ENCODE measurements around the gene CDK14.

CDK14 gene

DNA sequence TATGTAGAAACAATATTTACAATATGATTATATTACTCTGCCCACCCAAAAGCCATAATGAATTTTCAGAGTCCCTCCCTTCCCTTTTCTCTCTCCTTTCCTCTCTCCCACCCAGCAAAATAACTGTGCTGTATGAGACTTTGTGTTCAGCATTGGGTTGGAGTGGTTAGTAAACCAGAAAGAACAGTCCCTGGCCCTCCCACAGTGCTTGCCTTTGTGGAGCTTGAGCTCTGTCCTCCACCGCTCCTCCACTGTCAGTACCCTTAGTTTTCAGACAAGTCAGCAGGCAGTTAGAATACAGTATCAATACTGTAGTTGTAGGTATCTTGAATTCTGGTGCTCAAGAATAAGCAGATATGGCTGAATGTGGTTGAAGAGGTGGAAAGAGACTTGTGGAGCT lies 92.7 kb downstream of the CDK14 start:
- DNase-seq = no peak

- DNase-seq = no peak
Observed at GRCh38 chr7:90689260-90689659, 93.1 kb downstream of the CDK14 start.

DNA sequence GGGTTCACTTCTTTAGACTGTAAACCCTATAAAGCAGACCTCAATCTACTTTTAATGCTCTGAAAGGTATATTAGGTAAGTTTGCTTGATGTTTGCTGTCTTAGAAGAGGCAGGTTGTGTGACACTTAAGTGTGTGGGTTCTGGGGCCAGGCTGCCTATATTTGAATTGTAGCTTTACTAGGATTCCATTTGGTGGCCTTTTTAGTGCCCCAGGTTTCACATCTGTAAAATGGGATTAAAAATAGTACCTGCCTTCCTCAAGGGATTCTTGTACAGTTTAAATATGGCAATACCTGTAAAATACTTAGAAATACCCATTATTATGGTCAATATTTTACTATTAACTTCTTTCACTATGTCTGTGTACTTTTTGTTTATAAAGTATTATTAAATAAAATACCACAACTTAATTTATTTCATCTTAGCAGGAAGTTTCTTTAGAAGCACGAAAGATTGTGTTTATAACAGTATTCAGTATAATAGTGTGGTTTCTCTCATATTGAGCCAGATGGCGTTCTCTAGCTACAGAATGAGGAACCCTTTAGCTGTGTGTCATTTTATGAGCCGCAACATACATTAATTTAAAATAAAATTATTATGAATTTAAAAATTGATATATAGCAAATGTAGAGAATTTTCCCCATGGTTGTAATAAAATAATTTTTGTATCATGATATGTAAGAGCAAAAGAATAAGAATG lies 94.2 kb downstream of the CDK14 start:
- no peak for DNase-seq

DNA sequence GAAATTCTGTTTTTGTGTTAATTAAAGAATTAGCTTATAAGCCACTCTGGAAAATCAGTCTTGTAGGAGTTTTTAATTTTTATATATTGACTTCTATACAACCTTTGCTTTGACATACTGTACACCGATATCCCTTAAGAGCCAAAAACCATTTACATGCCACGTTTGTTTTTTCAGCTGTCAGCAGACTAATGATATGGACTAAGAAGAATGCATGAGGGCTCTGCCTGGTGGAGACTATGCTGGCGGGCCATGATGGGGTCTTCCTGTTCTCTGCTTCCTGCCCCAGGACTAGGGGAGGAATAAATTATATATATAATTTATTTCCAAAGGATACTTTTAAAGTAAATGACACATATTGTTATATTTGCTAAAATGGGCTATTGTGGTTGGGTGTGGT lies 96.3 kb downstream of the CDK14 start:
- DNase-seq = no peak

- DNase-seq = no peak
Observed at GRCh38 chr7:90692947-90693346, 96.8 kb downstream of the CDK14 start.

DNA sequence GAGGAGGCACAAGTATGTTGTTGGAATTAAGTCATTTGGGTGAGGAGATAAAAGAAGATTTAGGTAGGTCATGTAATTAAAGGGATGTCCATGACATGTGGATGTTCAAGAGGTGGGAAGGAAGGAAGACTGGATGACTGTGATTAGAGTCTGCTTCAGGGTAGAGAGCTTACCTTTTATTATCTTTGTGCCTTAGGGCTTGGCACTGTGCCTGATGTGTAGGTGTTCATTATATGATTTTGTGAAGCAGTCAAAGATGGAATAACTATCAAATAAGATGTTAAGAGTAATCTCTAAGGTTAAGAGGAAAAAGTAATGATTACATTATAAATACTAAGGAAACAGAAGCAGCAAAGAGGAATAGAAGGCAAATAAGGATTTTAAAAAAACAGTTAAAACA lies 97.8 kb downstream of the CDK14 start:
- no peak for DNase-seq

DNA sequence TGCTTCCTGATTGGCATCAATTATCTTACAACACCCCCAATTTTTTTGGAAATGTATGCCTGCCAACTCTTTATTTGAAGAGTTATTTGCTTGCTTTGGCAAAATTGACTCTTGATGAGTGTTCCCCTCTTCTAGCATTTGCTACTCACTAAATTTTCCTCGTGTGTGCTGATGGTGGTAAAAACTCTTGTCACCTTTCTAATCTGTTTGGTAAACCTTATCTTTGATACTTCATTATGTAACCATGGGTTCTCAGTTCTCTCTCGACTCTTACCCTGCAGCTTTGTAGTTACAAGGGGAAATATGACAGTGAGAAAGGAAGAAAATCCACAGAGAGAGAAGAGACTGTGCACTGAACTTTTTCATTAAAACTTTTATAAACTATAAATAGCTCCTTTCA lies 102.5 kb downstream of the CDK14 start:
- no peak for DNase-seq

GRCh38 chr7:90701021-90701420 lies 104.9 kb downstream of the CDK14 start:
- DNase-seq = no peak

DNA sequence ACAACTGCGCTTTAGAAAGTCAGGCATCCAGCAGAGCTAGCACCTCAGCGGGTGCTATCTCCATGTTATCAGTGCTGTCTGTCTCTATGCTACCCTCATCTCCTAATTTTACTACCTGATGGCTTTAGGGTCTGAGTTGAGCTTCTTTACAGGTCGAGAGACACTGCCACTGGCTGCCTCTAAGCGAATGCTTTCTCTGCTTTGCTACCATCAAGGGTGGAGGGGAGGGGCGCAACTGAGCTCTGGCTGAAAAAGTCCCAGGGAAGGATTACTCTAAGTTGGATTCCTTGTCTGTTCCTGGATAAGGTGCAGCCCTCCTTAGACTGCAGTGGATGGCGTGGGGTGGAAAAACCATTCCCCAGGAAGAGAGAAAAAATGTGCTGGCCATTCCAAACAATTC lies 105.7 kb downstream of the CDK14 start:
- DNase-seq = no peak

GRCh38 chr7:90705391-90706071 lies 109.4 kb downstream of the CDK14 start:
- no peak for DNase-seq

GRCh38 chr7:90706072-90706716 lies 110.1 kb downstream of the CDK14 start:
- DNase-seq = no peak

DNA sequence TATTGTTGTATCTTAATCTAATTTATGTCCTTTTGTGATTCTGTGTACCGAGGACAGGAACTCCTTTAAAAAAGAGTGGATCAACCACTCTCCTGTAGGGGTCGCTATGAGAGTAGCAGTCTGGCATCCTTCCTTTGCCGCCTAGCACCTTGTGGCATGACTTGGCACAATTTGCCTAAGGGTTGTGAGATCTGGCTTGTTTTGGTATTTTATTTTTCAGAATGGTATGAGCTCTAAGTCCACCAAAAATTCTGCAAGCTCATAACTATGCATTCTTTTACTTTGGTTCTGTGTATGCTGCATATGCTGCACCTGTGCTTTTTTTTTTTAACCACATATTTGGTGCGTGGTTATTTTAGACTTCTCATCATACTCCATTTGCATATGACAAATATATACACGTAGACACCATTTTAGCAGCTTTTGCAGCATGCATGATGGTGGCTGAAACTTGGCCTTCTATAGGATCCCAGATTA lies 112.8 kb downstream of the CDK14 start:
- DNase-seq = peak; percentile 18

DNA sequence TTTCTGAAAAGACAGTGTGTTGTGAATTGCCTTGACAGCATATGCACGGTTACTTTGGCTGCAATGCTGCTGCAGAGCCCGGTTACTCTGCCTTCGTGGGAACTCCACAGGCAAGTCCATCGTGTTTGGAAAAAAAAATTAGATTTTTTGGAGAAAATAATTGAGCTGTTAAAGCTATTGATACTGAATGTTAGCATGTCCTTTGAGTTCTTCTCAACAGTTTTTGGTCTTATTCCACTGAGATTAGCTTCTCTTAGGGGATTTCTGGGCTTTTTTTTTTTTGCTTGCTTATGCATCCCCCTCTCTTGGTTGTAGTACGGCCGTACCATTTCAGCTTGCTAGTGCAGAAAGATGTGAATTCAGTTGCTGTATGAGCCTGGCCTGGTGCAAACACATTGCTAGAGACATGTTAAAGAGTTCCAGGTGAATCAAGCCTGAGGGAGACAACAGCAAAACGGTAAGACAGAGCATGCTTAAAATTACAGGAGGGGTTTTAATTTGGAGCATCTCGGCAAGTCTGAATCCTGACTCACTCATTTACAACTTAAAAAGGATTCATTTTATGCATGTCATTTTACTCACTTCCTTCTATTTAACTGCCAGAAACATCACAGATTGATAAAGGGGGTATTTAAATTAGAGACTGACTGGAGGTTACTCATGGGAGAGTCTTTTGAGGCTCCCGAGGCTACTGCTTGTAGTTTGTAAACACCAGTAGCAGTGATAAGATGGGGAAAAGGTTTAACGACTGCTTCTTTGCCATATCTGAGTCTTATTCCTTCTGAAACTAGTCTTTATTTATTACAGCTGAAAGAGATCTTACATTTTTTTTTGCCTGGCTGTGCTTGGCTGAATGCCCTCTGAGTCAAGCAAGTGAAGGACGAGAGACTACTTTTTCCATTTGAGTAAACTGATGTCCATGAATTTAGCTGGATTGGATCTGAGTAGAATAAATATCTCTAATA lies 113.7 kb downstream of the CDK14 start:
- DNase-seq = no peak

- DNase-seq = no peak
Observed at GRCh38 chr7:90710466-90710850, 114.3 kb downstream of the CDK14 start.

GRCh38 chr7:90713628-90714027 lies 117.5 kb downstream of the CDK14 start:
- no peak for DNase-seq

GRCh38 chr7:90715067-90715466 lies 118.9 kb downstream of the CDK14 start:
- no peak for DNase-seq

DNA sequence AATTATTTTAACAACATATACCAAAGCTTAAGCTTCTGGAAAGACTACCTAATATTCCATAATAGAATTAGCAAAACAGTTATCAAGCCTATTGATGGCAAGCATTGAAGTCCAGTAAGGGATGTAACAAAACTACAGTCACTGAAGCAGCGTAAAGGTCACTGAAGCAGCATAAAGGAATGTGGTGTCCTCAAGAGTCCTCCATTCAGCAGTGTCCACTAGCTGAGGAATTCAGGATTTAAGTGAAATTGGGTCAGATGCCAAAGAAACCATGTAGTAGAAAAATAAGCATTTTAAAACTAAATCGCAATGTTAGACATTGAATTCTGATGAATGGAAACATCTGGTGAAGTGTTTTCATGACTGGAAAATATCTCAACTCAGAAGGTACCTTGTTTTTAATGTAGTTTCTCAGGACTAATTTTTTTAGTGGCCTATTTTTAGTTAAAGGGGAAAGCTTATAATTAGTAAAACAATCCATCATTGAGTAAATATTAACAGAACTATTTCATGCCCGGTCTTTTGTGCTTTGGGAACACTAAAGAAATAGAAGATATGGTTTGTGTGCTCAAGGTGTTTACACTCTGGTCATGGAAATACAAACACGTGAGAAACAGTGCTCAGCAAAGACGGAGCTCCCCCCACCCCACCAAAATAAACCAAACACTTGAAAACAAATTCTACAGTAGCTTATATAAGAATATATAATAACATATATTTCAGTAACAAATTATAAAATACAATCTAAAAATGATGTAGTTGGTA lies 121.4 kb downstream of the CDK14 start:
- DNase-seq = no peak

DNA sequence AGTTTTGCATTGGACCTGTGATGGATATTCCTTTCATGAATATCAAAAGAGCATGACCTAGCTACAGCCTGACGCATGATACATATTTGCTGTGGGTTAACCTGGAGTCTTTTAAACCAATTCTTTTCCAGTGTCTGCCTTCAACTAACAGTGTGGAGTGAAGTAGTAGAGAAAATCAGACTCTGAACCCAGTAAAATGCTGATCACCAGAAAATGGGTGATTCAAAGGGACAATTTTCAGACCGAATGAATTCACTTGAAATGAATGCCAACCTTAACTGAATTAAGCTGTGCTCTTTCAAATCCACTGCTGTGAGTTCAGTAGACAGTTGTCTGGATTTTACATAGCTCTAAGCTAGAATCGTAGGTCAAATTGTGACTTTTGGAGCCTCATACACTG lies 123.0 kb downstream of the CDK14 start:
- no peak for DNase-seq

DNA sequence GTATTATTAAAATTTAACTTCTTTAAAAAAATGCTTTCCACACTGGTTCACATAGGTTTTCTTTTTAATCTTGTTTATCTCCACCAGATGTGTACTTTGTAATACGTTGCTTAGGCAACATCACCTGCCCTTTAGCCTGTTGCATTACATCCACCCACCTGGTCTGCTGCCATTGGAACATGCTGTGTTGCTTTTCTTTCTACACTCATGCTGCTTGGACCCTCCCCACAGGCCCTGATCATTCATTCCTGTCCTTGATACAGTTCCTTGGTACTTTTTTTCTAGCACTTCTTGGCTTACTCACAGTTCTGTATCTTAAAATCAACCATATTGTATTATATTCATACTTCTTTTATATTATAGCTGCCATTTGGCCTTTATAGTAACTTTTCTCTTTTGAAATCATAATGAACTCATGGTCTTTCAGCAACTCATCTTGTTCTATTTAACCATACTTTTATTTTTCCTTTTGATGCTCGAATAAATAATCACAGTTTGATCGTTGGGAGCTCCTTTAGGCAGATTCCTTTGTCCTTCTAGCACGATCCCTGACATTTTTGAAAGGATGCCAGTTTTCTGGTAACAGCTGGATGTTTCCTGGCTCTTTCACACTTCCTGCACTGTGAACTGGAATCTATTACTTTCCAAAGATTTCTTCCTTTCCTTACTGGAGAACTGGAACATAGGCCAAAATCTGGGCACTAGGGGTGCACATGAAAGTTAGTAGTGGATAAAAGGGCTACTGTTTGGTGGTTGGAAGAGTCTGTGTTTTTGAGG lies 125.1 kb downstream of the CDK14 start:
- DNase-seq = no peak

- DNase-seq = no peak
Observed at GRCh38 chr7:90721869-90722431, 125.8 kb downstream of the CDK14 start.

GRCh38 chr7:90723233-90723632 lies 127.1 kb downstream of the CDK14 start:
- DNase-seq = no peak
